ENCODE measurements around the gene U2AF2.
A peak's percentile ranks its signal among the peaks of the same experiment; 100 is the strongest.

Gene U2AF2

DNA sequence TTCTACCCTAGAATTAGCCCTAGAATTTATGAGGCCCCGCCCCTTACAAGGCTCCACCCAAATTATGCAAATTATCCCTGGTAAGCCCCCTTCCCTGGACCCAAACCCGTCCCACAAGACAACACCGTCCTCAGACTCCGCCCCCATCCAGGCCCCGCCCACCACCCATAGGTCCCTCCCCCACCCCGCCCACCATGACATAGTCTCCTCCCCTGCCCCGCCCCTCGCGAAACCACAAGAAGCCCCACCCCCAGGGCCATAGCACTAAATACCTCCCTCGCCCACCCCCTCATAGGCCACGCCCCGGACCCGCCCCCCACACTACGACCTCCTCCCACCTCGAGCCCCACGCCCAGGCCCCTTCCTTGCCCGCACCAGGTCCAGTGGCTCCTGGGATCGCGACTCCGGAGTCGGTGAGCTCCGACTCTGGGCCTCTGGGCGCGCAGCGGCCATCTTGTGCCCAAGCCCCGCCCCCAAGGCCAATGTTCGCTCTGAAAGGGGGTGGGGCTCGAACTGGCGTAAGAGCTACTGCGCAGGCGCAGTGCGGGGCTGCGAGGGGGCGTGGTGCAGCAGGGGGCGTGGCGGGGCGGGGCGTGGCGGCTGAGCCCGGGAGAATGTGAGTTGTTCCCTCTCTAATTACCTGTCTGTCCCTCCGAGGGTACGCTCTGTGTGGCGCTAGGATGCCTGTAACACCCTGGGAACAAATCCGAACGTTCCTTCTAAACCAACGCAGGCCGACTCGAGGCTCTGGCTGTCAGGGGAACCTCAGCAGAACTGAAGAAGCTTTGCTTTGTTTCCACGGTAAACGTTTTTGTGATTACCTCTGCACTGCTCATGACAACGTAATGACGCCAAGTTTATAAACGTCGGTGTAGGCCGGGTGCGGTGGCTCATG is 30.5 kb upstream of the U2AF2 start, which contains the start of gene ZNF784:
TSS of gene ZNF784 (minus strand) at position 458 of the 895 bp plus-strand sequence. CDS start at position 453, 5 bp downstream.
- Histone ChIP-seq H3K27me3 (no peaks in the 10 kb centered on the region), H3K4me2 (peak within 1 kb of the TSS; percentile 69 to 91 (median 83)), H3K4me3 (peak within 1 kb of the TSS; percentile 48 to 72 (median 60)), H3K9ac (peak within 1 kb of the TSS; percentile 77 to 91 (median 85)), H3K9me3 (replicated peaks in 1 of 11) (no peaks in the 10 kb centered on the region), H3K4me1 (peaks cover 37 to 47% (median 41%) of the 10 kb centered on the region in 10 experiments), H4K20me1 (peaks cover 0 to 20% (median 11%) of the 10 kb centered on the region in 11 experiments; a peak in 10 of 22 replicates), H3K27ac (peak within 1 kb of the TSS; percentile 76 to 94 (median 87); a peak in 21 of 22 replicates), H3K36me3 (peaks cover 16 to 32% (median 20%) of the 10 kb centered on the region in 11 experiments; a peak in 19 of 22 replicates)
- no peak for TF ChIP-seq Cebpa-rat (IDR thresholded peaks at IDR 0.05)

GRCh38 chr19:55625004-55625326 is 29.9 kb upstream of the U2AF2 start:
- Histone ChIP-seq H3K4me1 (peaks cover 39 to 49% (median 45%) of the 10 kb centered on the region in 10 experiments), H3K9me3 (replicated peaks in 1 of 11) (no peaks in the 10 kb centered on the region), H4K20me1 (peaks cover 0 to 20% (median 11%) of the 10 kb centered on the region in 11 experiments; a peak in 10 of 22 replicates), H3K4me2 (peak overlapping the region; percentile 69 to 91 (median 83)), H3K27ac (peak overlapping the region in 8 of 11 experiments; percentile 80 to 94 (median 86); a peak in 10 of 22 replicates), H3K4me3 (peak overlapping the region; percentile 48 to 72 (median 60)), H3K27me3 (no peaks in the 10 kb centered on the region), H3K9ac (peak overlapping the region; percentile 77 to 91 (median 85); a peak in 20 of 22 replicates), H3K36me3 (peaks cover 16 to 27% (median 19%) of the 10 kb centered on the region in 11 experiments; a peak in 19 of 22 replicates)
- TF ChIP-seq Cebpa-rat (IDR thresholded peaks at IDR 0.05): no peak

DNA sequence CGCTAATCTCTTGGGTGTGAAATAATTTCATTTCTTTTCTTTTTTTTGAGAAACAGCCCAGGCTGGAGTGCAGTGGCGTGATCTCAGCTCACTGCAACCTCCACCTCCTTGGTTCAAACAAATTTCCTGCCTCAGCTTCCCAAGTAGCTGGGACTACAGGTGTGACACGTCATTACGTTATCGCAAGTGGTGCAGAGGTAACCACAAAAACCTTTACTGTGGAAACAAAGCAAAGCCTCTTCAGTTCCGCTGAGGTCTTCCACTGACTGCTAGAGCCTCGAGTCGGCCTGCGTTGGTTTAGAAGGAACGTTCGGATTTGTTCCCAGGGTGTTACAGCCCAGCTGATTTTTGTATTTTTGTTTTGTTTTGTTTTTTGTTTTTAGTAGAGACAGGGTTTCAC is 28.5 kb upstream of the U2AF2 start:
- Histone ChIP-seq H3K9me3 (replicated peaks in 1 of 11) (no peaks in the 10 kb centered on the region), H3K4me2 (no peak overlapping the region), H4K20me1 (peaks cover 0 to 20% (median 4%) of the 10 kb centered on the region in 11 experiments; a peak in 10 of 22 replicates), H3K4me3 (no peak overlapping the region), H3K27me3 (no peaks in the 10 kb centered on the region), H3K27ac (no peak overlapping the region), H3K36me3 (peaks cover 6 to 13% (median 9%) of the 10 kb centered on the region in 11 experiments; a peak in 16 of 22 replicates), H3K9ac (no peak overlapping the region; a peak in 1 of 22 replicates), H3K4me1 (peaks cover 26 to 47% (median 38%) of the 10 kb centered on the region in 10 experiments)
- TF ChIP-seq Cebpa-rat (IDR thresholded peaks at IDR 0.05): no peak

DNA sequence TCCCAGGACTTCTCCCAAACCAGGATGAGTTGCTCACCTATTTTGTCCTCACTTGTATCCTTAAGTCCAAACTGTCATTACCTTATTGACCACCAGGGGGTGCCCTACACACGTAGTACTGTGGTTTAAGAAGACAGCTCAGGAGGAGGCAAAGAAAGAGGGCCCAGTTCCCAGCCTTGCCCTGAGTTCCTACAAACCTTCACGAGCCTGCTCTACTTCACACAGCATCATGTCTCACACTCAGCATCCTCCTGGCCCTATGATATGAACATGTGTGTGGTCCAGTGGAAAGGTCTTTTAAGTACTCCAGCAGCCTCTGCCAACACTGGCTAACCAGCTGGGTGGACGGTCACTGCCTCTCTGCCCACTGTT is 22.4 kb upstream of the U2AF2 start:
- H3K4me1 ChIP-seq: peaks cover 45 to 70% (median 59%) of the 10 kb centered on the region in 10 experiments
- no peaks in the 10 kb centered on the region for H3K27me3 ChIP-seq
- no peak overlapping the region for H3K4me3 ChIP-seq
- H3K27ac ChIP-seq: no peak overlapping the region; a peak in 1 of 22 replicates
- H3K36me3 ChIP-seq: 0 out of 22 replicates have a peak, but pooled peaks cover 0 to 3% (median 0%) of the 10 kb centered on the region in 11 experiments
- no peaks in the 10 kb centered on the region for H3K9me3 ChIP-seq (replicated peaks in 1 of 11)
- TF ChIP-seq Cebpa-rat (IDR thresholded peaks at IDR 0.05): no peak
- H3K9ac ChIP-seq: peak overlapping the region in 2 of 11 experiments; percentile 23 to 65; a peak in 2 of 22 replicates
- no peaks in the 10 kb centered on the region; a peak in 1 of 22 replicates for H4K20me1 ChIP-seq
- peak overlapping the region in 2 of 11 experiments; percentile 13 to 21; a peak in 1 of 22 replicates for H3K4me2 ChIP-seq

DNA sequence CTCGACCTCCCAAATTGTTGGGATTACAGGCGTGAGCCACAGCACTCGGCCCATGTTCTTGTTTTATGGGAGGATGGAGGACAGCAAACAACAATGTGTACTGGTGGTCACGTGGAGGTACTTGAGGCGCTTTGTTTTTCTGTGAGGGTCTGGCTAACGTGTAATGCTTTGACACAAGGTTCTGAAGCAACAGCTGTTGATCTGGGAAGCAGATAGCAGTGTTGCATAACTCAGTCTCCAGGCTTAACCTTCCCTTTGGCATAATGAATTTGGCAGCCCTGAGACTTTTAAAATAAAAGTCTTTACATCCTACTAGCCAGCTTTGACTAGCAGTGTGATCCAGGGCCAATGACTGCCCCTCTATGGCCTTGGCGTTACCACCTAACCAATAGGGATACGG is 21.0 kb upstream of the U2AF2 start:
- H3K36me3 ChIP-seq: peaks cover 5 to 13% (median 8%) of the 10 kb centered on the region in 11 experiments; a peak in 11 of 22 replicates
- H3K27me3 ChIP-seq: no peaks in the 10 kb centered on the region
- H4K20me1 ChIP-seq: no peaks in the 10 kb centered on the region; a peak in 1 of 22 replicates
- no peak for TF ChIP-seq Cebpa-rat (IDR thresholded peaks at IDR 0.05)
- H3K27ac ChIP-seq: peak overlapping the region; percentile 92 to 99 (median 95); a peak in 21 of 22 replicates
- H3K4me1 ChIP-seq: peaks cover 55 to 79% (median 67%) of the 10 kb centered on the region in 10 experiments
- peak overlapping the region; percentile 90 to 99 (median 96); a peak in 17 of 22 replicates for H3K9ac ChIP-seq
- H3K4me3 ChIP-seq: peak overlapping the region; percentile 75 to 98 (median 91); a peak in 14 of 20 replicates
- no peaks in the 10 kb centered on the region for H3K9me3 ChIP-seq (replicated peaks in 1 of 11)
- H3K4me2 ChIP-seq: peak overlapping the region; percentile 94 to 100 (median 97)

- no peak for TF ChIP-seq Cebpa-rat (IDR thresholded peaks at IDR 0.05)
- H3K27me3 ChIP-seq: no peaks in the 10 kb centered on the region
- peak overlapping the region; percentile 94 to 100 (median 97) for H3K4me2 ChIP-seq
- H3K9me3 ChIP-seq (replicated peaks in 1 of 11): no peaks in the 10 kb centered on the region
- peak overlapping the region; percentile 75 to 98 (median 91) for H3K4me3 ChIP-seq
- peaks cover 53 to 79% (median 66%) of the 10 kb centered on the region in 10 experiments for H3K4me1 ChIP-seq
- peak overlapping the region; percentile 90 to 99 (median 96) for H3K9ac ChIP-seq
- peak overlapping the region; percentile 92 to 99 (median 95) for H3K27ac ChIP-seq
- no peaks in the 10 kb centered on the region; a peak in 1 of 22 replicates for H4K20me1 ChIP-seq
- H3K36me3 ChIP-seq: peaks cover 5 to 13% (median 8%) of the 10 kb centered on the region in 11 experiments; a peak in 11 of 22 replicates
These were observed 19.5 kb upstream of the U2AF2 start for GRCh38 chr19:55635334-55635717.

GRCh38 chr19:55635856-55636440 is 18.9 kb upstream of the U2AF2 start:
- Histone ChIP-seq H4K20me1 (no peaks in the 10 kb centered on the region; a peak in 1 of 22 replicates), H3K27ac (peak overlapping the region; percentile 92 to 99 (median 95)), H3K4me3 (peak overlapping the region; percentile 75 to 98 (median 91)), H3K9ac (peak overlapping the region; percentile 90 to 99 (median 96)), H3K4me1 (peaks cover 53 to 79% (median 66%) of the 10 kb centered on the region in 10 experiments), H3K9me3 (replicated peaks in 1 of 11) (no peaks in the 10 kb centered on the region), H3K27me3 (no peaks in the 10 kb centered on the region), H3K4me2 (peak overlapping the region; percentile 94 to 100 (median 97)), H3K36me3 (peaks cover 5 to 13% (median 8%) of the 10 kb centered on the region in 11 experiments; a peak in 11 of 22 replicates)
- TF ChIP-seq Cebpa-rat (IDR thresholded peaks at IDR 0.05): no peak

GRCh38 chr19:55636723-55637122 is 18.1 kb upstream of the U2AF2 start:
- peaks cover 53 to 75% (median 66%) of the 10 kb centered on the region in 10 experiments for H3K4me1 ChIP-seq
- H3K4me3 ChIP-seq: peak overlapping the region in 7 of 10 experiments; percentile 75 to 98 (median 94); a peak in 7 of 20 replicates
- no peaks in the 10 kb centered on the region for H3K27me3 ChIP-seq
- peaks cover 5 to 13% (median 8%) of the 10 kb centered on the region in 11 experiments; a peak in 11 of 22 replicates for H3K36me3 ChIP-seq
- peak overlapping the region in 3 of 11 experiments; percentile 93 to 96 (median 95); a peak in 2 of 22 replicates for H3K27ac ChIP-seq
- no peak for TF ChIP-seq Cebpa-rat (IDR thresholded peaks at IDR 0.05)
- no peaks in the 10 kb centered on the region for H3K9me3 ChIP-seq (replicated peaks in 1 of 11)
- H4K20me1 ChIP-seq: no peaks in the 10 kb centered on the region; a peak in 1 of 22 replicates
- H3K4me2 ChIP-seq: peak overlapping the region; percentile 94 to 100 (median 97)
- peak overlapping the region in 10 of 11 experiments; percentile 90 to 99 (median 96); a peak in 18 of 22 replicates for H3K9ac ChIP-seq

All from BLaER1 treated with 17β-estradiol and CSF1 and Interleukin-3, amounts not matched to agents 10 nM and 100 nM (cell line).